Measurements from ENCODE around the gene GSS. TPM values are rescaled to one million over a fixed set of nuclear protein-coding genes. Genes with fewer than 3 reads are reported as not detected.

The GSS gene
- total and polyA plus RNA-seq, 3 donors from 2014 or later, result 52.8 to 87.9 (median 79.3) TPM

DNA sequence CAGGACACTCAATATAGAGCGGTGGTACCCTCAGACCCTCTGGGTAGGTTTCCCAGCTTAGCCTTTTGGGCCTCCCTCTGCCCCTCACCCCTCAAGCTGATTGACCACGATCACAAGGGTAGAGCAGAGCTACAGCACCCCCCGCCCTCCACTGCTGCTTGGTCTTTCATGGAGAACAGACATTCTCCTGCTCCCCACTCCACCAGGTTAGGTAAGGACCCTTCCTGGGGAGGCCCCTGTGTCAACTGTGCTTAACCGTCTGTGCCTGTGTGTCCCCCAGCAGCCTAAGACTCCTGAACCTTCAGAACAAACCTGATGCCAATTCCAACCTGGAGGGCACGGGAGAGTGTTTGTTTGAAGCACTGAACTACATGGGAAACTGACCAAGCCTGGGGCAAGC is 11.8 kb upstream of the GSS start:
- Histone ChIP-seq H3K4me1 (peaks cover 19% of the 10 kb centered on the region), H3K9me3 (no peaks in the 10 kb centered on the region), H3K27ac (no peak overlapping the region), H3K36me3 (ENCODE audit: low read depth, missing control alignments) (no peaks in the 10 kb centered on the region), H3K4me3 (no peak overlapping the region), H3K27me3 (no peaks in the 10 kb centered on the region)
- DNase-seq, result no peak
- intact Hi-C loops (cut with DNase I; ENCODE audit: low total_unique reads), result no loop called here
- TF ChIP-seq, protein P1, sequence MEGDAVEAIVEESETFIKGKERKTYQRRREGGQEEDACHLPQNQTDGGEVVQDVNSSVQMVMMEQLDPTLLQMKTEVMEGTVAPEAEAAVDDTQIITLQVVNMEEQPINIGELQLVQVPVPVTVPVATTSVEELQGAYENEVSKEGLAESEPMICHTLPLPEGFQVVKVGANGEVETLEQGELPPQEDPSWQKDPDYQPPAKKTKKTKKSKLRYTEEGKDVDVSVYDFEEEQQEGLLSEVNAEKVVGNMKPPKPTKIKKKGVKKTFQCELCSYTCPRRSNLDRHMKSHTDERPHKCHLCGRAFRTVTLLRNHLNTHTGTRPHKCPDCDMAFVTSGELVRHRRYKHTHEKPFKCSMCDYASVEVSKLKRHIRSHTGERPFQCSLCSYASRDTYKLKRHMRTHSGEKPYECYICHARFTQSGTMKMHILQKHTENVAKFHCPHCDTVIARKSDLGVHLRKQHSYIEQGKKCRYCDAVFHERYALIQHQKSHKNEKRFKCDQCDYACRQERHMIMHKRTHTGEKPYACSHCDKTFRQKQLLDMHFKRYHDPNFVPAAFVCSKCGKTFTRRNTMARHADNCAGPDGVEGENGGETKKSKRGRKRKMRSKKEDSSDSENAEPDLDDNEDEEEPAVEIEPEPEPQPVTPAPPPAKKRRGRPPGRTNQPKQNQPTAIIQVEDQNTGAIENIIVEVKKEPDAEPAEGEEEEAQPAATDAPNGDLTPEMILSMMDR (IDR thresholded peaks at IDR 0.05), result no peak
- TF ChIP-seq POLR2A (IDR thresholded peaks at IDR 0.05), result no peak
- WGBS, 2 donors, result 89 to 90% methylated on average over 5 of the region's 5 CpGs

- 88 to 93% methylated on average over 5 of the region's 5 CpGs for WGBS, 2 donors
- Histone ChIP-seq H3K36me3 (ENCODE audit: low read depth, missing control alignments) (no peaks in the 10 kb centered on the region), H3K27ac (no peak overlapping the region), H3K27me3 (no peaks in the 10 kb centered on the region), H3K4me3 (no peak overlapping the region), H3K4me1 (peaks cover 19% of the 10 kb centered on the region), H3K9me3 (no peaks in the 10 kb centered on the region)
- intact Hi-C loops (cut with DNase I; ENCODE audit: low total_unique reads), result no loop called here
- no peak for DNase-seq
- TF ChIP-seq POLR2A (IDR thresholded peaks at IDR 0.05), result no peak
- TF ChIP-seq, protein P1 (IDR thresholded peaks at IDR 0.05), result no peak
Measured at GRCh38 chr20:34965051-34965450, 9.4 kb upstream of the GSS start.

DNA sequence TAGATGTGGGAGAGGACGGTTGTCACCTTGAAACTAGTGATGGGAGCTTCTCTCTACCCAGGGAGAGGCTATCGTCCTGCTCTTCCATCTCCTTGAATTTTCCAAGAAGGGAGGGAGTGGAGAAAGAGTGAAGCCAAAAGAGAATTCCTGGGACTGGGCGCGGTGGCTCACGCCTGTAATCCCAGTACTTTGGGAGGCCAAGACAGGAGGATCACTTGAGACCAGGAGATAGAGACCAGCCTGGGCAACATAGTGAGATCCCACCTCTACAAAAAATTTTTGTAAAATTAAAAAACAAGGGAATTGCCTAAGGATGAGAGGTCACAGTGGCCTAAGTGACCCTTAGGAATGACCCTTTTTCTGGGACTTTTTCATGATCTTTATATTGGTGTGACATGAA is 8.9 kb upstream of the GSS start:
- no peak overlapping the region for H3K27ac ChIP-seq
- no peaks in the 10 kb centered on the region for H3K36me3 ChIP-seq (ENCODE audit: low read depth, missing control alignments)
- H3K4me1 ChIP-seq, result peaks cover 19% of the 10 kb centered on the region
- DNase-seq, result no peak
- no peaks in the 10 kb centered on the region for H3K9me3 ChIP-seq
- WGBS, 2 donors, result 70 to 86% methylated on average over 5 of the region's 5 CpGs
- intact Hi-C loops (cut with DNase I; ENCODE audit: low total_unique reads), result no loop called here
- no peak for TF ChIP-seq POLR2A (IDR thresholded peaks at IDR 0.05)
- TF ChIP-seq, protein P1 (IDR thresholded peaks at IDR 0.05), result no peak
- H3K27me3 ChIP-seq, result no peaks in the 10 kb centered on the region
- H3K4me3 ChIP-seq, result no peak overlapping the region

DNA sequence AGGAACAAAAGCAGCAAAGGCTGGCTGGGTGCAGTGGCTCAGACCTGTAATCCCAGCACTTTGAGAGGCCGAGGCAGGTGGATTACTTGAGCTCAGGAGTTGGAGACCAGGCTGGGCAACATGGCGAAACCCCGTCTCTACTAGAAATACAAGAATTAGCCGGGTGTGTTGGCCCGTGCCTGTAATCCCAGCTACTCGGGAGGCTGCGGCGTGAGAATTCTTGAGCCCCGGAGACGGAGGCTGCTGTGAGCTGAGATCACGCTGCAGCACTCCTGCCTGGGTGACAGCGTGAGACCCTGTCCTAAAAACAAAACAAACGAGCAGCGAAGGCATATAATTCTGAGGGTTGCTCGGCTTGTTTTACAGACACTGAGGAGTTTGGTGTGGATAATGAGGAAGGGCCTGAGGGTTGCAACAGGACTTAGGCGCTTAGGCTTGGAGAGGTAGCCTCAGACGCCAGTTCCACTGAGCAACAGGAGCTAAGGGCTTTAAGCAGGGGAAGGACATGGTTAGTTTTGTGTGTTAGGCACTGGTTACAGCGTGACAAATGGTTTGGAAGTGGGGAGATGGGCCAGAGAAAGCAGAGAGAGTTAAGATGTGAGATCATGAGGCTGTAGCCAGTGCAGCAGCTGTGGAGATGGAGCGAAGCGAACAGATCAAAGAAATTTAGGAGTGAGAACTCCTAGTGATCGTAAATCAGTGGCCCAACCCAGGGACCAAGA is 1.3 kb upstream of the GSS start:
- Histone ChIP-seq H3K4me1 (peaks cover 5% of the 10 kb centered on the region), H3K27ac (no peak overlapping the region), H3K4me3 (peak overlapping the region in 1 of 2 donors; percentile 15), H3K36me3 (ENCODE audit: low read depth, missing control alignments) (no peaks in the 10 kb centered on the region), H3K27me3 (no peaks in the 10 kb centered on the region), H3K9me3 (no peaks in the 10 kb centered on the region)
- TF ChIP-seq, protein P1 (IDR thresholded peaks at IDR 0.05), result no peak
- TF ChIP-seq POLR2A (IDR thresholded peaks at IDR 0.05), result no peak
- no peak for DNase-seq
- intact Hi-C loops (cut with DNase I; ENCODE audit: low total_unique reads), result loop anchor here (5.0 kb wide), 1 partner anchor 85 kb away; the partner anchor contains the start of gene GGT7
- WGBS, 2 donors, result 58 to 73% methylated on average over 21 of the region's 21 CpGs

GRCh38 chr20:34956041-34956458 is 444 bp upstream of the GSS start:
- Histone ChIP-seq H3K36me3 (ENCODE audit: low read depth, missing control alignments) (no peaks in the 10 kb centered on the region), H3K9me3 (no peaks in the 10 kb centered on the region), H3K4me3 (peak overlapping the region; percentile 66 to 77), H3K27me3 (no peaks in the 10 kb centered on the region), H3K27ac (peak overlapping the region; percentile 87 to 88), H3K4me1 (peaks cover 5% of the 10 kb centered on the region)
- DNase-seq, result no peak
- TF ChIP-seq, protein P1 (IDR thresholded peaks at IDR 0.05), result peak in 1 of 3 experiments; percentile 24
- no peak for TF ChIP-seq POLR2A (IDR thresholded peaks at IDR 0.05)
- intact Hi-C loops (cut with DNase I; ENCODE audit: low total_unique reads), result loop anchor here (5.0 kb wide), 1 partner anchor 84 kb away; the partner anchor contains the start of gene GGT7
- WGBS, 2 donors, result 6 to 7% methylated on average over 6 of the region's 6 CpGs

Measured in testis (tissue), 3 donors.